Right atrium auricular region (tissue), 2 donors: ENCODE results near the gene CACNA2D3. TPM values are rescaled to one million over a fixed set of nuclear protein-coding genes. Genes with fewer than 3 reads are reported as not detected.

Experiments used
- DNase-seq: peaks from one replicate; pipeline ENCODE4 v3.0.0-alpha.2; 2019; ENCODE audit warnings: low spot score
- H3K27ac ChIP-seq, 2 donors: fragments of 200-600 bp; sonication (generic); 1 replicate in 1 of 2; 2 replicates in 1 of 2; pipeline ENCODE4 v1.5.1; 2016 to 2019
- H3K27me3 ChIP-seq, 2 donors: fragments of 200-600 bp; sonication (generic); one replicate each; pipeline versions ENCODE4 v1.5.1 to v1.6.0; 2017 to 2019
- H3K36me3 ChIP-seq: fragments of 200-600 bp; sonication (generic); one replicate; pipeline ENCODE4 v1.5.1; 2016
- H3K4me1 ChIP-seq, 2 donors: fragments of 200-600 bp; sonication (generic); one replicate each; pipeline versions ENCODE4 v1.5.1 to v1.6.0; 2017 to 2019
- H3K4me3 ChIP-seq, 2 donors: fragments of 200-600 bp; sonication (generic); 1 replicate in 1 of 2; 2 replicates in 1 of 2; pipeline ENCODE4 v1.5.1; 2017 to 2019; ENCODE audit warnings: mild to moderate bottlenecking in 1 of 2, moderate library complexity in 1 of 2
- H3K9me3 ChIP-seq, 2 donors: fragments of 200-600 bp; sonication (generic); one replicate each; pipeline ENCODE4 v1.5.1; 2019
- CTCF ChIP-seq, 2 donors: fragments of 200-600 bp; sonication (generic); IDR thresholded peaks; one replicate each; pipeline ENCODE4 v1.5.1; 2019; ENCODE audit warnings: antibody characterized with exemption in 2 of 2
- total RNA-seq, 2 donors: library from RNA; depleted of rRNA; stranded (reverse); fragments of >200 nt; gene quantifications; one replicate each; pipeline ENCODE4 v1.1.0, GENCODE V29; 2016

CACNA2D3 gene
- total RNA-seq, 2 donors from 2014 or later, result 10.9 to 17.2 TPM

- DNase-seq, result no peak
- H3K27me3 ChIP-seq, result no peaks in the 10 kb centered on the region
Measured at GRCh38 chr3:54856271-54856670, 733.9 kb downstream of the CACNA2D3 start.

GRCh38 chr3:54857343-54857742 lies 735.0 kb downstream of the CACNA2D3 start:
- no peak for TF ChIP-seq CTCF (IDR thresholded peaks at IDR 0.05)

More at GRCh38 chr3:54856271-54856670, 733.9 kb downstream of the CACNA2D3 start:
- TF ChIP-seq CTCF (IDR thresholded peaks at IDR 0.05), result no peak
- peaks cover 0 to 14% of the 10 kb centered on the region in 2 donors for H3K4me1 ChIP-seq
- no peak overlapping the region for H3K4me3 ChIP-seq
- no peaks in the 10 kb centered on the region for H3K36me3 ChIP-seq
- H3K9me3 ChIP-seq, result no peaks in the 10 kb centered on the region
- no peak overlapping the region for H3K27ac ChIP-seq

GRCh38 chr3:54858093-54858785 lies 735.9 kb downstream of the CACNA2D3 start:
- no peak for TF ChIP-seq CTCF (IDR thresholded peaks at IDR 0.05)
- H3K4me3 ChIP-seq, result no peak overlapping the region
- H3K27ac ChIP-seq, result no peak overlapping the region
- DNase-seq, result no peak
- no peaks in the 10 kb centered on the region for H3K27me3 ChIP-seq
- H3K4me1 ChIP-seq, result peaks cover 0 to 17% of the 10 kb centered on the region in 2 donors
- no peaks in the 10 kb centered on the region for H3K9me3 ChIP-seq
- H3K36me3 ChIP-seq, result no peaks in the 10 kb centered on the region

More at GRCh38 chr3:54857343-54857742, 735.0 kb downstream of the CACNA2D3 start:
- H3K36me3 ChIP-seq, result no peaks in the 10 kb centered on the region
- H3K9me3 ChIP-seq, result no peaks in the 10 kb centered on the region
- no peak overlapping the region for H3K27ac ChIP-seq
- no peak for DNase-seq
- peaks cover 0 to 14% of the 10 kb centered on the region in 2 donors for H3K4me1 ChIP-seq
- no peaks in the 10 kb centered on the region for H3K27me3 ChIP-seq
- no peak overlapping the region for H3K4me3 ChIP-seq

GRCh38 chr3:54859184-54859583 lies 736.8 kb downstream of the CACNA2D3 start:
- Histone ChIP-seq H3K9me3 (no peaks in the 10 kb centered on the region), H3K27ac (no peak overlapping the region), H3K36me3 (no peaks in the 10 kb centered on the region), H3K27me3 (no peaks in the 10 kb centered on the region), H3K4me1 (peaks cover 0 to 19% of the 10 kb centered on the region in 2 donors), H3K4me3 (no peak overlapping the region)
- no peak for TF ChIP-seq CTCF (IDR thresholded peaks at IDR 0.05)
- no peak for DNase-seq

GRCh38 chr3:54861248-54862067 lies 739.1 kb downstream of the CACNA2D3 start:
- TF ChIP-seq CTCF (IDR thresholded peaks at IDR 0.05), result no peak
- Histone ChIP-seq H3K4me3 (no peak overlapping the region), H3K27ac (peak overlapping the region in 1 of 2 donors; percentile 43), H3K36me3 (no peaks in the 10 kb centered on the region), H3K27me3 (no peaks in the 10 kb centered on the region), H3K4me1 (peaks cover 0 to 19% of the 10 kb centered on the region in 2 donors), H3K9me3 (no peaks in the 10 kb centered on the region)
- DNase-seq, result peak; percentile 74
